Kidney (tissue), 14 donors: ENCODE measurements around the gene CLDN34. TPM values are rescaled to one million over a fixed set of nuclear protein-coding genes. Genes with fewer than 3 reads are reported as not detected.

Experiments used
- DNase-seq, 5 donors: peaks; one replicate each; pipeline ENCODE4 v3.0.0-alpha.2; 2013 to 2020
- FAIRE-seq: peaks from 2 replicates; lab custom pipeline; 2012; peaks lifted over from hg19 to GRCh38; lab: Jason Lieb, UNC
- H3K27ac ChIP-seq, 2 donors: one replicate each; pipeline ENCODE4 v1.7.0; 2013; ENCODE audit warnings: low read depth in 2 of 2, low read length in 2 of 2, inconsistent platforms in 1 of 2
- H3K27me3 ChIP-seq: one replicate; pipeline ENCODE4 v1.7.1; 2013; ENCODE audit warnings: low read length, inconsistent platforms; ENCODE audit not compliant: control insufficient read depth, insufficient read depth
- H3K36me3 ChIP-seq, 3 donors: one replicate each; pipeline versions ENCODE4 v1.7.0 to v1.7.1; 2013; ENCODE audit warnings: low read length in 3 of 3, control low read depth in 1 of 3, inconsistent platforms in 1 of 3; ENCODE audit not compliant: insufficient read depth in 3 of 3, control insufficient read depth in 2 of 3
- H3K4me1 ChIP-seq, 3 donors: one replicate each; pipeline versions ENCODE4 v1.7.0 to v1.7.1; 2013; ENCODE audit warnings: low read length in 3 of 3, inconsistent platforms in 1 of 3, low read depth in 1 of 3; ENCODE audit not compliant: control insufficient read depth in 2 of 3, insufficient read depth in 2 of 3
- H3K4me3 ChIP-seq, 3 donors: one replicate each; pipeline versions ENCODE4 v1.7.0 to v1.8.1; 2013; ENCODE audit warnings: low read length in 3 of 3, control low read depth in 1 of 3, inconsistent platforms in 1 of 3
- H3K9ac ChIP-seq, 3 donors: one replicate each; pipeline versions ENCODE4 v1.7.0 to v1.7.1; 2013; ENCODE audit warnings: low read length in 3 of 3, control low read depth in 1 of 3, inconsistent platforms in 1 of 3
- H3K9me3 ChIP-seq, 3 donors: one replicate each; pipeline versions ENCODE4 v1.7.0 to v1.7.1; 2013; ENCODE audit warnings: low read length in 3 of 3, control low read depth in 1 of 3, inconsistent platforms in 1 of 3; ENCODE audit not compliant: control insufficient read depth in 2 of 3, insufficient read depth in 1 of 3
- intact Hi-C: fragments of 100-400 bp; cut with DNase I; formaldehyde crosslinking; loops from one replicate; pipeline ENCODE4 v1.11.1; 2022
- polyA plus RNA-seq: library from polyadenylated mRNA; stranded (reverse); fragments of 350-450 nt; fragmentation: Illumina TruSeq; extraction: RNeasy Lipid Tissue Mini Kit (QIAGEN cat#74804); gene quantifications from one replicate; pipeline ENCODE4 v1.2.3, GENCODE V29; 2014; ENCODE audit warnings: low read depth, low replicate concordance; ENCODE audit not compliant: insufficient read depth
- total RNA-seq: library from RNA; stranded (reverse); fragmentation: NEBNext Ultra II Directional; extraction: Animal tissue kit (Norgen Biotek cat#: 25700); gene quantifications from one replicate; pipeline ENCODE4 v1.2.1, GENCODE V29; 2021
- TF ChIP-seq, protein P1 (sequence below): IDR thresholded peaks from 3 replicates; pipeline ENCODE4 v1.5.1; 2012; ENCODE audit warnings: mild to moderate bottlenecking, moderate library complexity, borderline replicate concordance; ENCODE audit not compliant: insufficient read depth; ENCODE audit errors: extremely low read depth
- donor health status: control.
- donor health status: control.
- donor health status: control.
- donor health status: control.
- donor health status: control.
- donor health status: DM: yes; HTN: yes; CAD: no.
- donor health status: Normal renal cell carcinoma (clear cell type).

CLDN34 gene
- total and polyA plus RNA-seq, 2 donors from 2014 or later: 0.50 TPM; not detected in 1

GRCh38 chrX:9942086-9942485, 25.1 kb upstream of the CLDN34 start:
- H3K9me3 ChIP-seq: no peaks in the 10 kb centered on the region
- H3K36me3 ChIP-seq: no peaks in the 10 kb centered on the region
- DNase-seq (no peak), FAIRE-seq (no peak)
- no peaks in the 10 kb centered on the region for H3K27me3 ChIP-seq
- intact Hi-C loops: no loop called here
- no peaks in the 10 kb centered on the region for H3K4me1 ChIP-seq
- H3K4me3 ChIP-seq: no peak overlapping the region
- TF ChIP-seq, protein P1, sequence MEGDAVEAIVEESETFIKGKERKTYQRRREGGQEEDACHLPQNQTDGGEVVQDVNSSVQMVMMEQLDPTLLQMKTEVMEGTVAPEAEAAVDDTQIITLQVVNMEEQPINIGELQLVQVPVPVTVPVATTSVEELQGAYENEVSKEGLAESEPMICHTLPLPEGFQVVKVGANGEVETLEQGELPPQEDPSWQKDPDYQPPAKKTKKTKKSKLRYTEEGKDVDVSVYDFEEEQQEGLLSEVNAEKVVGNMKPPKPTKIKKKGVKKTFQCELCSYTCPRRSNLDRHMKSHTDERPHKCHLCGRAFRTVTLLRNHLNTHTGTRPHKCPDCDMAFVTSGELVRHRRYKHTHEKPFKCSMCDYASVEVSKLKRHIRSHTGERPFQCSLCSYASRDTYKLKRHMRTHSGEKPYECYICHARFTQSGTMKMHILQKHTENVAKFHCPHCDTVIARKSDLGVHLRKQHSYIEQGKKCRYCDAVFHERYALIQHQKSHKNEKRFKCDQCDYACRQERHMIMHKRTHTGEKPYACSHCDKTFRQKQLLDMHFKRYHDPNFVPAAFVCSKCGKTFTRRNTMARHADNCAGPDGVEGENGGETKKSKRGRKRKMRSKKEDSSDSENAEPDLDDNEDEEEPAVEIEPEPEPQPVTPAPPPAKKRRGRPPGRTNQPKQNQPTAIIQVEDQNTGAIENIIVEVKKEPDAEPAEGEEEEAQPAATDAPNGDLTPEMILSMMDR: no peak
- H3K27ac ChIP-seq: no peak overlapping the region
- no peak overlapping the region for H3K9ac ChIP-seq

GRCh38 chrX:9943420-9943819, 23.7 kb upstream of the CLDN34 start:
- Histone ChIP-seq H3K27me3 (no peaks in the 10 kb centered on the region), H3K4me1 (no peaks in the 10 kb centered on the region), H3K9me3 (no peaks in the 10 kb centered on the region), H3K9ac (no peak overlapping the region), H3K36me3 (no peaks in the 10 kb centered on the region), H3K4me3 (no peak overlapping the region), H3K27ac (no peak overlapping the region)
- intact Hi-C loops: no loop called here
- DNase-seq: no peak
- TF ChIP-seq, protein P1: no peak
- no peak for FAIRE-seq

DNA sequence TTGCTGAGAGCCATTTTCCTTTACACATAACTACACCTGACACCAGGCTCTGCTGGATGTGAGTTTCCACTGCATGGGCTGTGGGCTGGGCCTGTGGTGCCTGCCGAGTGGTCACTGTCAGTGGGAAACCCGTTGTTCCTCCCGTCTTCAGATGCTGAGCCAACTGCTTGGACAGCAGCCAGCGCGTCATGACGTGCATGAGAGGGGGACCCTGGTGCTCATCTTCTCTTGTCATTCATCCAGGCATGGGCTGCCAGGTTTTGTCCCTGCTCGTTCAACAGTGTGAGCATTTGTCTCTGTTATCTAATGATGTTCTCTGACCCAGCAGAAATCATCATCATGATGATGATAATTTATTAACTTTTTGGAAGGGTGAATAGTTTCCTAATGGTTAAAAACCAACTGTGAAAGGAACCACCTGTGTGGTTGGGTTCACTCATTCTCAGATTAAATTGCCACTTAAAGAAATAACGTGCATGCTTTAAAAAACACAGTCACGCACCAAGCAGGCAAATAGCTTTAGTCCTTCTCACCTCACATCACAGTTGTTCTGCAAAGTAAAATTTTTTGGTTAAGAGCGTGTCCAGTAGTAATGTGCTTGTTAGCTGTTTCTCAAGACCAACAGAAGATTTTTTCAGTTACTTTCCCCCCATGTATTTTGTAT, 19.9 kb upstream of the CLDN34 start:
- Histone ChIP-seq H3K27ac (no peak overlapping the region), H3K4me3 (no peak overlapping the region), H3K9me3 (no peaks in the 10 kb centered on the region), H3K4me1 (no peaks in the 10 kb centered on the region), H3K36me3 (peaks cover 0 to 3% (median 0%) of the 10 kb centered on the region in 3 donors), H3K27me3 (no peaks in the 10 kb centered on the region), H3K9ac (no peak overlapping the region)
- TF ChIP-seq, protein P1: no peak
- DNase-seq: no peak
- no peak for FAIRE-seq
- intact Hi-C loops: no loop called here
